HL-60 (cell line): ENCODE measurements around the gene INSRR.

Experiments
- DNase-seq, 2 experiments: peaks; one replicate each; pipeline ENCODE4 v3.0.0-alpha.2; 2010 to 2020; ENCODE audit warnings: low read depth in 1 of 2, low spot score in 1 of 2
- H3K27ac ChIP-seq: fragments of 250-450 bp; sonication (Bioruptor Pico); replicated peaks from 2 replicates; pipeline ENCODE4 v1.5.1; 2020; ENCODE audit warnings: mild to moderate bottlenecking, moderate library complexity
- H3K27me3 ChIP-seq: fragments of 250-450 bp; sonication (Bioruptor Pico); 2 replicates; pipeline ENCODE4 v1.5.1; 2021; ENCODE audit warnings: mild to moderate bottlenecking, moderate library complexity; ENCODE audit not compliant: insufficient read depth, poor library complexity, severe bottlenecking
- H3K4me3 ChIP-seq: replicated peaks from 2 replicates; pipeline ENCODE4 v1.5.1; 2011; ENCODE audit warnings: mild to moderate bottlenecking, control low read depth, low read length; ENCODE audit not compliant: insufficient read depth
- GABPA ChIP-seq: IDR thresholded peaks from 2 replicates; pipeline ENCODE4 v1.6.1; 2012; ENCODE audit warnings: low read depth
- POLR2AphosphoS5 ChIP-seq: IDR thresholded peaks from 2 replicates; pipeline ENCODE4 v1.6.1; 2012; ENCODE audit warnings: low read depth
- SPI1 ChIP-seq: IDR thresholded peaks from 2 replicates; pipeline ENCODE4 v1.6.1; 2012; ENCODE audit warnings: low read depth, mild to moderate bottlenecking, borderline replicate concordance
- TF ChIP-seq, protein P1 (sequence below): IDR thresholded peaks from 2 replicates; pipeline ENCODE4 v1.6.1; 2012; ENCODE audit warnings: low read depth; ENCODE audit not compliant: insufficient replicate concordance
- TF ChIP-seq, protein P2 (sequence below): IDR thresholded peaks from one replicate; pipeline ENCODE4 v1.5.1; 2011; ENCODE audit warnings: low read length, control low read depth, inconsistent platforms; ENCODE audit not compliant: insufficient read depth

Gene INSRR

DNA sequence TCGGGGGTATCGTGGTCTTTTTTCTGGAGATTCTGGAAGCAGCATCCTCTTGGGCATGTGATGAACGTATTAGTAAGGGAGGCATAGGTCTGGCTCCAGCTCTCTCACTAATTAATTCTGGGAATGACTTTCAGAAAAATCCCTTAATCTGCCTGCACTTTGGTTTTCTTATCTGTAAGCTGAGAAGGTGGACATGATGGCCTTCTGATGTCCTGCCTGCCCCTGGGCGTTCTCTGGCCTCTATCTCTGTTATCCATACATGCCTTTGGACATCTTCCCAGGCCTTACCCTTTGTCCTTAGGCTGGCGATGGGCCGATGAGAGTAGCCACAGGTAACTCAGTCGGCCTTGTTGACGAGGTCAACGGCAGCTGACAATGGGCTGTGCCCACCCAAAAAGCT lies 10.5 kb upstream of the INSRR start:
- no peak for DNase-seq
- TF ChIP-seq GABPA (no peak), POLR2AphosphoS5 (no peak), SPI1 (no peak)
- TF ChIP-seq, protein P1, sequence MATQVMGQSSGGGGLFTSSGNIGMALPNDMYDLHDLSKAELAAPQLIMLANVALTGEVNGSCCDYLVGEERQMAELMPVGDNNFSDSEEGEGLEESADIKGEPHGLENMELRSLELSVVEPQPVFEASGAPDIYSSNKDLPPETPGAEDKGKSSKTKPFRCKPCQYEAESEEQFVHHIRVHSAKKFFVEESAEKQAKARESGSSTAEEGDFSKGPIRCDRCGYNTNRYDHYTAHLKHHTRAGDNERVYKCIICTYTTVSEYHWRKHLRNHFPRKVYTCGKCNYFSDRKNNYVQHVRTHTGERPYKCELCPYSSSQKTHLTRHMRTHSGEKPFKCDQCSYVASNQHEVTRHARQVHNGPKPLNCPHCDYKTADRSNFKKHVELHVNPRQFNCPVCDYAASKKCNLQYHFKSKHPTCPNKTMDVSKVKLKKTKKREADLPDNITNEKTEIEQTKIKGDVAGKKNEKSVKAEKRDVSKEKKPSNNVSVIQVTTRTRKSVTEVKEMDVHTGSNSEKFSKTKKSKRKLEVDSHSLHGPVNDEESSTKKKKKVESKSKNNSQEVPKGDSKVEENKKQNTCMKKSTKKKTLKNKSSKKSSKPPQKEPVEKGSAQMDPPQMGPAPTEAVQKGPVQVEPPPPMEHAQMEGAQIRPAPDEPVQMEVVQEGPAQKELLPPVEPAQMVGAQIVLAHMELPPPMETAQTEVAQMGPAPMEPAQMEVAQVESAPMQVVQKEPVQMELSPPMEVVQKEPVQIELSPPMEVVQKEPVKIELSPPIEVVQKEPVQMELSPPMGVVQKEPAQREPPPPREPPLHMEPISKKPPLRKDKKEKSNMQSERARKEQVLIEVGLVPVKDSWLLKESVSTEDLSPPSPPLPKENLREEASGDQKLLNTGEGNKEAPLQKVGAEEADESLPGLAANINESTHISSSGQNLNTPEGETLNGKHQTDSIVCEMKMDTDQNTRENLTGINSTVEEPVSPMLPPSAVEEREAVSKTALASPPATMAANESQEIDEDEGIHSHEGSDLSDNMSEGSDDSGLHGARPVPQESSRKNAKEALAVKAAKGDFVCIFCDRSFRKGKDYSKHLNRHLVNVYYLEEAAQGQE = no peak
- TF ChIP-seq, protein P2, sequence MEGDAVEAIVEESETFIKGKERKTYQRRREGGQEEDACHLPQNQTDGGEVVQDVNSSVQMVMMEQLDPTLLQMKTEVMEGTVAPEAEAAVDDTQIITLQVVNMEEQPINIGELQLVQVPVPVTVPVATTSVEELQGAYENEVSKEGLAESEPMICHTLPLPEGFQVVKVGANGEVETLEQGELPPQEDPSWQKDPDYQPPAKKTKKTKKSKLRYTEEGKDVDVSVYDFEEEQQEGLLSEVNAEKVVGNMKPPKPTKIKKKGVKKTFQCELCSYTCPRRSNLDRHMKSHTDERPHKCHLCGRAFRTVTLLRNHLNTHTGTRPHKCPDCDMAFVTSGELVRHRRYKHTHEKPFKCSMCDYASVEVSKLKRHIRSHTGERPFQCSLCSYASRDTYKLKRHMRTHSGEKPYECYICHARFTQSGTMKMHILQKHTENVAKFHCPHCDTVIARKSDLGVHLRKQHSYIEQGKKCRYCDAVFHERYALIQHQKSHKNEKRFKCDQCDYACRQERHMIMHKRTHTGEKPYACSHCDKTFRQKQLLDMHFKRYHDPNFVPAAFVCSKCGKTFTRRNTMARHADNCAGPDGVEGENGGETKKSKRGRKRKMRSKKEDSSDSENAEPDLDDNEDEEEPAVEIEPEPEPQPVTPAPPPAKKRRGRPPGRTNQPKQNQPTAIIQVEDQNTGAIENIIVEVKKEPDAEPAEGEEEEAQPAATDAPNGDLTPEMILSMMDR = no peak
- Histone ChIP-seq H3K4me3 (no peak overlapping the region), H3K27ac (no peak overlapping the region), H3K27me3 (peaks cover 21% of the 10 kb centered on the region)

DNA sequence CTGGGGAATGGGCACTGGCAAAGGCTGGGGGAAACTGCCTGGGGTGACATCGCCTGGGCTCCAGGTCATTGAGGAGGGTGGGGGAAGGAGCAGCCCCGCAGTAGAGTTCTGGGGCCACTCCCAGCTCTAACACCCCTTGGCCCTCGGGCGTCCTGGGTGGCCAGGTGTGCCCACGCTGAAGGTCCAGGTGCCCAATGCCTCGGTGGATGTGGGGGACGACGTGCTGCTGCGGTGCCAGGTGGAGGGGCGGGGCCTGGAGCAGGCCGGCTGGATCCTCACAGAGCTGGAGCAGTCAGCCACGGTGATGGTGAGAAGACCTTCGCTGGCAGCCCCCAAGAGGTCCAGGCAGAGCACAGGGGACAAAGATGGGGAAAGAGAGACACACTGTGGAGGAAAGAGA lies 9.4 kb upstream of the INSRR start:
- no peak for DNase-seq
- TF ChIP-seq, protein P2 = no peak
- TF ChIP-seq GABPA = no peak
- TF ChIP-seq POLR2AphosphoS5 = no peak
- TF ChIP-seq SPI1 = no peak
- TF ChIP-seq, protein P1 = no peak
- Histone ChIP-seq H3K27ac (no peak overlapping the region), H3K27me3 (peaks cover 23% of the 10 kb centered on the region), H3K4me3 (no peak overlapping the region)

DNA sequence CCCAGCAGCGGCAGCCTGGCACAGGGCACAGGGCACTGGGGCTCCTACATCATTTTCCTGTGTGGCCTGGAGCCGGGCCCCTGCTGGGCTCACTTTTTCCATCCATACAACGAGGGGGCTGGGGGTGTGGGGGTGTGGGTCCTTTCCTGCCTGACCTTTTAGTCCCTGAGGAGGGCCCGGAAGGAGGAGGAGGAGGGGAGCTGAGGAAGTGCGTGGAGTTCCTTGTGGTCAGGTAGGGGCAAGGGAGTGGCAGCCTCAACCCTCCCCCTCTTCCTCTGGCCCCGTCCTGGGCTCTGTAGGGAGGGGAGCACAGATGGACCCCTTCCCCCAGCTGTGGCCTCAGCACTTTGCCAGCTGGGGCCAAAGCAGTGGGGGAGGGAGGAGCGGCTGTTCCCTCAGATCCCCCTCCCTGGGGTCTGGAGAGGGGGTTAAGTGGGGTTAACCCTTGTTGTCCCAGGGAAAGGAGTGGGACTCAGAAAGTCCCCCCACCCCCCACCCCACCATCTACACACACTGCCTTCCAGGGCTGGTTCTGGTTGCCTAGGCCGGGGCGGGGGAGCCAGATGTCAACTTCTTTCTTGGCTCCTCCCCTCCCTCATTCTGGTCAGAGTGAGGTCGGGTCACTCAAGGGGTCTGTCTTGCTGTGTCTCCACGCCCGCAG lies 7.5 kb upstream of the INSRR start:
- DNase-seq = peak; percentile 5 to 18
- TF ChIP-seq, protein P2 = no peak
- TF ChIP-seq SPI1 (no peak), GABPA (no peak), POLR2AphosphoS5 (no peak)
- TF ChIP-seq, protein P1 = no peak
- Histone ChIP-seq H3K27me3 (peaks cover 33% of the 10 kb centered on the region), H3K4me3 (no peak overlapping the region), H3K27ac (no peak overlapping the region)
